HL-60 (cell line): ENCODE measurements around the gene ITFG1.

Experiments
- DNase-seq, 2 experiments: peaks; one replicate each; pipeline ENCODE4 v3.0.0-alpha.2; 2010 to 2020; ENCODE audit warnings: low read depth in 1 of 2, low spot score in 1 of 2
- H3K27ac ChIP-seq: fragments of 250-450 bp; sonication (Bioruptor Pico); replicated peaks from 2 replicates; pipeline ENCODE4 v1.5.1; 2020; ENCODE audit warnings: mild to moderate bottlenecking, moderate library complexity
- H3K27me3 ChIP-seq: fragments of 250-450 bp; sonication (Bioruptor Pico); 2 replicates; pipeline ENCODE4 v1.5.1; 2021; ENCODE audit warnings: mild to moderate bottlenecking, moderate library complexity; ENCODE audit not compliant: insufficient read depth, poor library complexity, severe bottlenecking
- H3K4me3 ChIP-seq: replicated peaks from 2 replicates; pipeline ENCODE4 v1.5.1; 2011; ENCODE audit warnings: mild to moderate bottlenecking, control low read depth, low read length; ENCODE audit not compliant: insufficient read depth
- GABPA ChIP-seq: IDR thresholded peaks from 2 replicates; pipeline ENCODE4 v1.6.1; 2012; ENCODE audit warnings: low read depth
- POLR2AphosphoS5 ChIP-seq: IDR thresholded peaks from 2 replicates; pipeline ENCODE4 v1.6.1; 2012; ENCODE audit warnings: low read depth
- SPI1 ChIP-seq: IDR thresholded peaks from 2 replicates; pipeline ENCODE4 v1.6.1; 2012; ENCODE audit warnings: low read depth, mild to moderate bottlenecking, borderline replicate concordance
- TF ChIP-seq, protein P1 (sequence below): IDR thresholded peaks from 2 replicates; pipeline ENCODE4 v1.6.1; 2012; ENCODE audit warnings: low read depth; ENCODE audit not compliant: insufficient replicate concordance
- TF ChIP-seq, protein P2 (sequence below): IDR thresholded peaks from one replicate; pipeline ENCODE4 v1.5.1; 2011; ENCODE audit warnings: low read length, control low read depth, inconsistent platforms; ENCODE audit not compliant: insufficient read depth

ITFG1 gene

DNA sequence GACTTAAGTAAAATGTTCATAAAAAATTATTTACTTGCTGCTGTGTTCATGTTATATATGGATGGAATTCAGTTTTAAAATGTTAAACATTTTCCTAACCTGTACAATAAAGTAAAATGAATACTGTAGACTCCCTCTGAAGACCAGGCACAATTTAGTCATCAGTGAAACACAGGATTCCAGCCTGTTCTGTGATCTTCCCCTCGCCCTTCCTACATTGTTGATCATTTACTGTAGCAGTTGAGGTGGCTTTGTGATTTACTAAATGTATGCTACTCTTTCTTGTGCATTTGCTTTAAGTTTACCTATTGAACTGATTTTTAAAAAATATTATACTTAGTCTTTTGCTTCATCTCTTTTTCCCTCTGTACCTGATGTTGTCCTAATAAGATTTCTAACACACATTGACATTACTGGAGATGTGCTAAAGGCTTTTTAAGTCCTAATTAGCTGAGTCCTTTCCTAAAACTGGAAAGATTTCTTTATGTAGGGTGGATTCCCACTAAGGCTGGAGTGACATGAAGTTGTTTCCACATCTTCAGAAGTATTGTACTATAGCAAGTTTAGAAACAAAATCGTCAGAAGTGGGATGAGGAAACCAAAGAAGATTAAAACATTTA lies 38.3 kb upstream of the ITFG1 start:
- no peak for DNase-seq
- Histone ChIP-seq H3K4me3 (no peak overlapping the region), H3K27me3 (no peaks in the 10 kb centered on the region), H3K27ac (no peak overlapping the region)
- TF ChIP-seq POLR2AphosphoS5 (no peak), SPI1 (no peak), GABPA (no peak)
- TF ChIP-seq, protein P1, sequence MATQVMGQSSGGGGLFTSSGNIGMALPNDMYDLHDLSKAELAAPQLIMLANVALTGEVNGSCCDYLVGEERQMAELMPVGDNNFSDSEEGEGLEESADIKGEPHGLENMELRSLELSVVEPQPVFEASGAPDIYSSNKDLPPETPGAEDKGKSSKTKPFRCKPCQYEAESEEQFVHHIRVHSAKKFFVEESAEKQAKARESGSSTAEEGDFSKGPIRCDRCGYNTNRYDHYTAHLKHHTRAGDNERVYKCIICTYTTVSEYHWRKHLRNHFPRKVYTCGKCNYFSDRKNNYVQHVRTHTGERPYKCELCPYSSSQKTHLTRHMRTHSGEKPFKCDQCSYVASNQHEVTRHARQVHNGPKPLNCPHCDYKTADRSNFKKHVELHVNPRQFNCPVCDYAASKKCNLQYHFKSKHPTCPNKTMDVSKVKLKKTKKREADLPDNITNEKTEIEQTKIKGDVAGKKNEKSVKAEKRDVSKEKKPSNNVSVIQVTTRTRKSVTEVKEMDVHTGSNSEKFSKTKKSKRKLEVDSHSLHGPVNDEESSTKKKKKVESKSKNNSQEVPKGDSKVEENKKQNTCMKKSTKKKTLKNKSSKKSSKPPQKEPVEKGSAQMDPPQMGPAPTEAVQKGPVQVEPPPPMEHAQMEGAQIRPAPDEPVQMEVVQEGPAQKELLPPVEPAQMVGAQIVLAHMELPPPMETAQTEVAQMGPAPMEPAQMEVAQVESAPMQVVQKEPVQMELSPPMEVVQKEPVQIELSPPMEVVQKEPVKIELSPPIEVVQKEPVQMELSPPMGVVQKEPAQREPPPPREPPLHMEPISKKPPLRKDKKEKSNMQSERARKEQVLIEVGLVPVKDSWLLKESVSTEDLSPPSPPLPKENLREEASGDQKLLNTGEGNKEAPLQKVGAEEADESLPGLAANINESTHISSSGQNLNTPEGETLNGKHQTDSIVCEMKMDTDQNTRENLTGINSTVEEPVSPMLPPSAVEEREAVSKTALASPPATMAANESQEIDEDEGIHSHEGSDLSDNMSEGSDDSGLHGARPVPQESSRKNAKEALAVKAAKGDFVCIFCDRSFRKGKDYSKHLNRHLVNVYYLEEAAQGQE = no peak
- TF ChIP-seq, protein P2, sequence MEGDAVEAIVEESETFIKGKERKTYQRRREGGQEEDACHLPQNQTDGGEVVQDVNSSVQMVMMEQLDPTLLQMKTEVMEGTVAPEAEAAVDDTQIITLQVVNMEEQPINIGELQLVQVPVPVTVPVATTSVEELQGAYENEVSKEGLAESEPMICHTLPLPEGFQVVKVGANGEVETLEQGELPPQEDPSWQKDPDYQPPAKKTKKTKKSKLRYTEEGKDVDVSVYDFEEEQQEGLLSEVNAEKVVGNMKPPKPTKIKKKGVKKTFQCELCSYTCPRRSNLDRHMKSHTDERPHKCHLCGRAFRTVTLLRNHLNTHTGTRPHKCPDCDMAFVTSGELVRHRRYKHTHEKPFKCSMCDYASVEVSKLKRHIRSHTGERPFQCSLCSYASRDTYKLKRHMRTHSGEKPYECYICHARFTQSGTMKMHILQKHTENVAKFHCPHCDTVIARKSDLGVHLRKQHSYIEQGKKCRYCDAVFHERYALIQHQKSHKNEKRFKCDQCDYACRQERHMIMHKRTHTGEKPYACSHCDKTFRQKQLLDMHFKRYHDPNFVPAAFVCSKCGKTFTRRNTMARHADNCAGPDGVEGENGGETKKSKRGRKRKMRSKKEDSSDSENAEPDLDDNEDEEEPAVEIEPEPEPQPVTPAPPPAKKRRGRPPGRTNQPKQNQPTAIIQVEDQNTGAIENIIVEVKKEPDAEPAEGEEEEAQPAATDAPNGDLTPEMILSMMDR = no peak

DNA sequence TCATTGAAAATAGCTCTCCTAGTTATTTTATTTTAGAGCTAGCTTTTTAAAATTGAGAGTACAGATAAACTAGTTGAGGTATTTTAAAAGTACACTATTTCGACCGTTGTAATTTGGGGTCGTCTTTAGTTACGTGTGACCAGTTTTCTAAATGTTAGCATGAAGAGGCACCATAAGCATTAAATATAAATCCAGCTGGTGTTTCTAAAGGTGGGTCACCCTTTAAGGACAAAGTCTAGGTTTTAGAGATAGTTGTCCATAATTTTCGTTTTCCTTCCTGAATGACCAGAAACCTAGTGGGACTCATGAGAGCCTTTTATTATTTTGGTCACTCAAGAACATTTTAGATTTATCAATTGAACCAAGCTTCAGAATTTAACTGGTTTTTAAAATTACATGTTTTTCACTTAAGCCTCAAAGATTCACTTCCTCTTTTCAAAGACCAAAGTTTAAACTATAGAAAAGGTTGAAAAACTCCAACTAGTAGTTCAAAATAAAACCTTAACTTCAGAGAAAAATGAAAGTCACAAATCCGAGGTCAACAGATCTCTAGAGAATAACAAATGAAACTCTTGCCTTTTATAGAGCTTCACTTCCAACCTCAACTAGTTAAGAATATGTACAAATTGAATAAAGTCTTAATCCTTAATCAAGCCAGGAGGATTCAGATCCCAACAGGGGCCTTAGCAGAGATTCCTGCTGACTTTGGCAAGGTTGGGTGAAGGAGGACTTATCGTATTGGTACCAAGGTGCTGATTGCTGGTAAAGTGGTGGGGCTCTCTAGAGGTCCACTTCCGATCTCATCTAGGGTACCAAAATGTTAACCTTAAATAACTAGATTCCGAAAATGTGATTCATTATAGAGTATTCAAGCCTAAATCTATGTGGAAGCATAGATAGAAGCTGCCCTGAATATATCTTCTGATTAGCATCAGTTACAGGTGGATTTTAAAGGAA lies 32.8 kb upstream of the ITFG1 start:
- Histone ChIP-seq H3K27me3 (no peaks in the 10 kb centered on the region), H3K4me3 (no peak overlapping the region), H3K27ac (peak overlapping the region; percentile 96)
- no peak for DNase-seq
- TF ChIP-seq SPI1 (peak; percentile 93), POLR2AphosphoS5 (no peak)
- TF ChIP-seq, protein P1 = no peak

DNA sequence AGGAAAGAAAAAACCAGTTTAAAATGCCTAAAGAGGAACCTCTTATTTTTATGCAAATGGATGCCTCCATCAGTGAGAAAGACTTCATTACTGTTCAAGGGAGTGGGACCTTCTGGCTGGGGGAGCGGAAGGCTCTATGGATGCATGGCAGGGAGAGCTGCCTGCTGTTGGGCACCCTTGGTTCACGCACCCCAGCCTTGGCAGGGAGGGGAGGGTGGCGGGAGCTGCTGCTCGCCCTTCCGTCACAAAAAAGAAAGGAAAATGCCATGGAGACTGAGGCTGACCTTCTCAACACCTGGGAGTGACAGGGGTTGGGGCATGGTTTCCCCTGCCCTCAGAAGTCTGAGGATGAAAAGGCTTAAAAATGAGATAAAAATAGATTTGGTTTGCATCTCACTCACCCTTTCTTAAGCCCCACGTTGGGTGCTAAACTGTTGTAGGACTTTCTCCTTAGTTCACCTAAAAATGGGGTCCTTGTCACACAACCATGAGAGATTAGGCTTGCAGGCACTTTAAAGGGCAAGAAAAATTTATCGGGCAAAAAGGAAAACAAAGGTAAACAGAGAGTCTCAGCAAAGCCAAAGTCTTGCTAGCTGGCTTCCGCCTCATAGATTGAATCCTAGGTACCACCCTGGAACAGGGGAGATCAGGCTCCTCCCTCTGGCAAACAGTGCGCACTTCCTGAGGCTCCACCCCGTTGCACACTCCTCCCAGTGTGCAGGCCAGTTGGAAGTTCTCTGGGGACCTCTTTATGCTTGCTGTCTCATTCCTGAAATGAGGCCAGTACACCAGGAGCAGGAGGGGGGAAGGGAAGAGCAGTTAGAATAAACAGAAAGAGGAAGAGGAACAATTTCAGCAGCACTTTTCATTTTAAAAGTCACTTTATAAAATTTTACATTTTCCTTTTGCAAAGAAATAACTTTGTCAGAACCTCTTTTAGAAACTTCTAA lies 31.8 kb upstream of the ITFG1 start:
- peak; percentile 86 to 94 for DNase-seq

More for the DNA sequence above, 31.8 kb upstream of the ITFG1 start:
- H3K4me3 ChIP-seq = peak overlapping the region; percentile 39
- peak; percentile 66 for TF ChIP-seq POLR2AphosphoS5
- no peak for TF ChIP-seq GABPA
- TF ChIP-seq, protein P2 = no peak
- TF ChIP-seq, protein P1 = peak; percentile 56
- TF ChIP-seq SPI1 = peak; percentile 90
- H3K27ac ChIP-seq = peak overlapping the region; percentile 96
- no peaks in the 10 kb centered on the region for H3K27me3 ChIP-seq
